Measurements from ENCODE around the gene FCHSD2.
"Not testable (repeated sequence)": the region's sequence is repeated elsewhere in the genome, so short reads cannot be mapped to it uniquely, and the experiment has no call there.

Gene FCHSD2

GRCh38 chr11:72829884-72830533, 312.1 kb downstream of the FCHSD2 start:
- CTCF ChIA-PET = no interaction called here

DNA sequence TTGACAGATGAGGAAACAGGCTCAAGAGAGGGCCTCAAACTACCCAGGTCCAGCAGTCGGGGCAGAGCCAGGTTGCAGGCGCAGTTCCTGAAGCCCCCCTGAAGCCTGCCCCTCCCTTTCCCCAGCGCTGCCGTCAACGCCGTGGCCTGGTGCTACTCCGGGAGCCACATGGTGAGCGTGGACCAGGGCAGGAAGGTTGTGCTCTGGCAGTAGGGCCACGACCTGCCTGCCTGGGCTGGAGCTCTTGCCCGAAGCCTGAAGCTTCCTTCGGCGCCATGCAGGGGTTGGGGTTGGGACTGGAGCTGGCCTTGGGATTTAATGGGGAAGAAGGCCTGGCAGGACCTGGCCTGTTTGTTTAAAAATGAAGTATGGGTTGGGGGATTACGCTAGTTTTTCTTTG, 312.9 kb downstream of the FCHSD2 start:
- DNase-seq (ENCODE audit: extremely low spot score) = no peak
- no peak for TF ChIP-seq TARDBP (IDR thresholded peaks at IDR 0.05)
- TF ChIP-seq L3MBTL2 (conservative IDR thresholded peaks at IDR 0.05) = no peak
- no peak for TF ChIP-seq PKNOX1 (IDR thresholded peaks at IDR 0.05)
- no peak for TF ChIP-seq FOXA1 (IDR thresholded peaks at IDR 0.05)
- no peak for TF ChIP-seq LEF1 (IDR thresholded peaks at IDR 0.05; ENCODE audit: borderline replicate concordance)
- TF ChIP-seq FOXK2 (IDR thresholded peaks at IDR 0.05) = no peak
- TF ChIP-seq ARNT (IDR thresholded peaks at IDR 0.05) = no peak
- TF ChIP-seq SP1 (IDR thresholded peaks at IDR 0.05) = no peak
- TF ChIP-seq ELF4 (IDR thresholded peaks at IDR 0.05) = no peak
- no peak for TF ChIP-seq BHLHE40 (IDR thresholded peaks at IDR 0.05; ENCODE audit: borderline replicate concordance)
- TF ChIP-seq FOXM1 (IDR thresholded peaks at IDR 0.05; ENCODE audit: borderline replicate concordance) = no peak
- TF ChIP-seq HDGF (IDR thresholded peaks at IDR 0.05; ENCODE audit: borderline replicate concordance) = no peak
- TF ChIP-seq SUZ12 (IDR thresholded peaks at IDR 0.05) = no peak
- no peak for TF ChIP-seq NFRKB (IDR thresholded peaks at IDR 0.05)
- no peak for TF ChIP-seq ZNF384 (IDR thresholded peaks at IDR 0.05)
- POLR2A ChIA-PET = no interaction called here
- CTCF ChIA-PET = no interaction called here

More at GRCh38 chr11:72829884-72830533, 312.1 kb downstream of the FCHSD2 start:
- no peak for DNase-seq (ENCODE audit: extremely low spot score)
- POLR2A ChIA-PET = no interaction called here
- TF ChIP-seq FOXK2 (IDR thresholded peaks at IDR 0.05) (no peak), ARNT (IDR thresholded peaks at IDR 0.05) (no peak), PKNOX1 (IDR thresholded peaks at IDR 0.05) (no peak), NFRKB (IDR thresholded peaks at IDR 0.05) (no peak), SUZ12 (IDR thresholded peaks at IDR 0.05) (no peak), FOXM1 (IDR thresholded peaks at IDR 0.05; ENCODE audit: borderline replicate concordance) (no peak), L3MBTL2 (conservative IDR thresholded peaks at IDR 0.05) (no peak), TARDBP (IDR thresholded peaks at IDR 0.05) (no peak), CTBP1 (IDR thresholded peaks at IDR 0.05; ENCODE audit: borderline replicate concordance) (no peak), SP1 (IDR thresholded peaks at IDR 0.05) (no peak), HDGF (IDR thresholded peaks at IDR 0.05; ENCODE audit: borderline replicate concordance) (no peak), ELF4 (IDR thresholded peaks at IDR 0.05) (no peak)

DNA sequence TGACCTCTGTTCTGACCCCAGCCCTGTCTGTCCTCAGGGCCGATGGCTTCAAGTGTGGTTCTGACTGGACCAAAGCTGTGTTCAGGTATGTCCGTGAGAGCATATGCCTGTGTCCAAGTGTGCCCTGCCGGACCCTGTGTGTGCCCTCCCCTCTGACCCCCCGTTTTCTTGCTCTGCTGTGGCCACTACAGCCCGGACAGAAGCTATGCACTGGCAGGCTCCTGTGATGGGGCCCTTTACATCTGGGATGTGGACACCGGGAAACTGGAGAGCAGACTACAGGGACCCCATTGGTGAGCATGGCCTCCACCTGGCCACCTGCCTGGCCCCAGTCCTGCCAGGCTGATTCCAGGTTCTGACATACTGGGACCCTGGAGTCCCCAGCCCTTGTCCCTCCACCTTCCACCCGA, 313.4 kb downstream of the FCHSD2 start:
- ChIA-PET CTCF (no interaction called here), POLR2A (interaction anchor here (0.9 kb wide), 1 partner anchor 38 kb away, joined by 3 read pairs; no protein-coding TSS in a partner anchor)
- no peak for TF ChIP-seq SUZ12 (IDR thresholded peaks at IDR 0.05)
- no peak for TF ChIP-seq ARNT (IDR thresholded peaks at IDR 0.05)
- no peak for TF ChIP-seq FOXK2 (IDR thresholded peaks at IDR 0.05)
- no peak for TF ChIP-seq BHLHE40 (IDR thresholded peaks at IDR 0.05; ENCODE audit: borderline replicate concordance)
- TF ChIP-seq NFRKB (IDR thresholded peaks at IDR 0.05) = no peak
- no peak for DNase-seq (ENCODE audit: extremely low spot score)

GRCh38 chr11:72828081-72828567, 314.0 kb downstream of the FCHSD2 start:
- ChIA-PET POLR2A (interaction anchor here (0.9 to 1.3 kb wide), 2 partner anchors 15 to 39 kb away, joined by 3 read pairs; no protein-coding TSS in a partner anchor), CTCF (interaction anchor here (1.3 kb wide), 1 partner anchor 357 kb away, joined by 3 read pairs; no protein-coding TSS in a partner anchor)
- no peak for DNase-seq (ENCODE audit: extremely low spot score)

GRCh38 chr11:72827656-72828055, 314.5 kb downstream of the FCHSD2 start:
- ChIA-PET CTCF (interaction anchor here (1.3 kb wide), 1 partner anchor 358 kb away, joined by 3 read pairs; no protein-coding TSS in a partner anchor), POLR2A (interaction anchor here (1.3 kb wide), 1 partner anchor 15 kb away, joined by 3 read pairs; no protein-coding TSS in a partner anchor)
- not testable (repeated sequence) for DNase-seq (ENCODE audit: extremely low spot score)

More at GRCh38 chr11:72828081-72828567, 314.0 kb downstream of the FCHSD2 start:
- TF ChIP-seq TARDBP (IDR thresholded peaks at IDR 0.05) (no peak), ARNT (IDR thresholded peaks at IDR 0.05) (no peak), FOXK2 (IDR thresholded peaks at IDR 0.05) (no peak), HDGF (IDR thresholded peaks at IDR 0.05; ENCODE audit: borderline replicate concordance) (no peak), ZNF384 (IDR thresholded peaks at IDR 0.05) (no peak), LEF1 (IDR thresholded peaks at IDR 0.05; ENCODE audit: borderline replicate concordance) (no peak), NFRKB (IDR thresholded peaks at IDR 0.05) (no peak), FOXA1 (IDR thresholded peaks at IDR 0.05) (no peak), SUZ12 (IDR thresholded peaks at IDR 0.05) (no peak), PKNOX1 (IDR thresholded peaks at IDR 0.05) (no peak), CTBP1 (IDR thresholded peaks at IDR 0.05; ENCODE audit: borderline replicate concordance) (no peak), SP1 (IDR thresholded peaks at IDR 0.05) (no peak), BHLHE40 (IDR thresholded peaks at IDR 0.05; ENCODE audit: borderline replicate concordance) (no peak), L3MBTL2 (conservative IDR thresholded peaks at IDR 0.05) (no peak), FOXM1 (IDR thresholded peaks at IDR 0.05; ENCODE audit: borderline replicate concordance) (no peak), ELF4 (IDR thresholded peaks at IDR 0.05) (no peak)

DNA sequence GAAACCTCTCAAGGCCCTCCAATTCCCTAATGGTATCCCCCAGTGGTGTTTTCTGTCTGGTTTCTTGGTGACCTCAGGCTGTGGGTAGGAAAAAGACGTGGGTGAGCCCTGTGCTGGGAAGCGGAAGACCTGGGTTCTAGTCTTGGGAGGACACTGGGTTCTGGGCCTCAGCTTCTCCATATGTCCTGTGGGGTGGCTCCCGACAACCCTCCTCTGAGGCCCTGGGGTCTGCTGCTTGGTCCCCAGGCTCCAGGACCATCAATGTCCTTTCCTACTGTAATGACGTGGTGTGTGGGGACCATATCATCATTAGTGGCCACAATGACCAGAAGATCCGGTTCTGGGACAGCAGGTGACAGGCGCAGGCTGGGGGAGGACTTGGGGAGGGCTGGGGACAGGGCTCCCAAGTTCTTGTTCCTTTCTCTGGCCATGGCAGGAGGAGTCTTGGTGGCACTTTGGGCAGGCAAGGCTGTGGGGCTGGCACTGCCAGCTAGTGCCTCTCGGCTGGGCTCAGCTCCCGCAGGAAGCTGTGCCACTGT, 315.1 kb downstream of the FCHSD2 start:
- no peak for DNase-seq (ENCODE audit: extremely low spot score)
- ChIA-PET CTCF (interaction anchor here (1.3 kb wide), 1 partner anchor 358 kb away, joined by 3 read pairs; no protein-coding TSS in a partner anchor), POLR2A (interaction anchor here (1.3 kb wide), 1 partner anchor 14 kb away, joined by 3 read pairs; no protein-coding TSS in a partner anchor)
- no peak for TF ChIP-seq BHLHE40 (IDR thresholded peaks at IDR 0.05; ENCODE audit: borderline replicate concordance)
